ENCODE measurements around the gene RNU1-1.
"Not testable (repeated sequence)": the region's sequence is repeated elsewhere in the genome, so short reads cannot be mapped to it uniquely, and the experiment has no call there.

The RNU1-1 gene

DNA sequence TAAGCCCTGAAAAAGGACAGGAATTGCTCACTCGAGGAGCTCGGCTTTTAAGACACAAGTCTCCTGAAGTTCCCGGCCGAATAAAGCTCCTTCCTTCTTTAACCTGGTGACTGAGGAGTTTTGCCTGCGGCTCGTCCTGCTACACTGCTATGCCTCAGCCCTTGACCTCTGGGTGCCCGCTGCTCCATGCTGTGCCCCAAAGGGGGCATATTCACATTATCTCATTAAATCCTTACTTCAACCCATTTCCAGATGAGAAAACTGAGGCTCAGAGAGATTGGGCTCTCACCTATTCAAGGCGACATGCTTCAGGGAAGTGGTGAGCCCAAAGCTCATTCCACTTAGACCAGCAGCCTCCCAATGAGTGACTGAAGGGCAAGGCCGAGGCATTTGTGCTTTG, 20.4 kb downstream of the RNU1-1 start:
- not testable (repeated sequence) for DNase-seq (ENCODE audit: low spot score)

DNA sequence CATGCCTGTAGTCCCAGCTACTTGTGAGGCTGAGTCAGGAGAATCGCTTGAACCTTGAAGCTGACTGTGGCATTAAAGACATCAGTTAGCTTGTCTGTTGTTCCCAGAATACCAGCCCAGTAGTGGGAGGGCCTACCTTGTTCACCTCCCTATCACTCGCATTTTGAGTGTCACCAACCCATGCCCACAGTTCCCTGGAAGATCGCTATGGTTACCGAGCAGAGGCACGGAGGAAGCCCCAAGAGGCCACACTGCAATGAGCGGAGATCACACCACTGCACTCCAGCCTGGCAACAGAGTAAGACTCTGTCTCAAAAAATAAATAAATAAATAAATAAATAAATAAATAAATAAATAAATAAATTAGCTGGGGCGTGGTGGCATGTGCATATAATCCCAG, 21.1 kb downstream of the RNU1-1 start:
- peak; percentile 76 for DNase-seq (ENCODE audit: low spot score)

- DNase-seq (ENCODE audit: low spot score): no peak
Measured at GRCh38 chr1:16491056-16491675, 22.9 kb downstream of the RNU1-1 start.

DNA sequence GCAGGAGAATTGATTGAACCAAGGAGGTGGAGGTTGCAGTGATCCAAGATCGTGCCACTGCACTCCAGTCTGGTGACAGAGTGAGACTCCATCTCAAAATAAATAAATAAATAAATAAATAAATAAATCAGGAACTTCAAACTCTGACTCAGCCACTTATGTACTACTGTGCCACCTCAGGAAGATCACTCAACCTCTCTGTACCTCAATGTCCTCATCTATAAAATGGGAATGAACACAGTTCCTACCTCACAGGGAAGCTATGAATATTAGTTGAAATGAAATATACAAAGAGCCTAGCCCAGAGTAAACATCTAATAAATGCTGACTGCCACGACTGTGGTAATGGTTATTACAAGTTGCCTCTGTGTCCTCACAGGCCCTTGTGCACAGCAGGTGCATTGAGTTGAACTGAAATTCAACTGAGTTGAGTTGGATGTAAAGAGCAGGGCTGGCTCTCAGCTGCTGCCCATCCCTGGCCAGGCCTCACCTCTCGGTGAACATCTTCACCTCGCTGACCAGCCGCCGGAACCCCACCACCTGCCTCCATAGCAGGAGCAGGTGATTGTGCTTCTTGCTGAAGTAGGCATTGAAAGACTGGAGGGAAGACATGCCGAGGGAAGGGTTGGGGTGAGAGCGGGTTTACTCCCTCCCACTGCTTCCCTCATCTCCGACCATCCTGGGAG, 24.7 kb downstream of the RNU1-1 start:
- DNase-seq (ENCODE audit: low spot score): not testable (repeated sequence)

DNA sequence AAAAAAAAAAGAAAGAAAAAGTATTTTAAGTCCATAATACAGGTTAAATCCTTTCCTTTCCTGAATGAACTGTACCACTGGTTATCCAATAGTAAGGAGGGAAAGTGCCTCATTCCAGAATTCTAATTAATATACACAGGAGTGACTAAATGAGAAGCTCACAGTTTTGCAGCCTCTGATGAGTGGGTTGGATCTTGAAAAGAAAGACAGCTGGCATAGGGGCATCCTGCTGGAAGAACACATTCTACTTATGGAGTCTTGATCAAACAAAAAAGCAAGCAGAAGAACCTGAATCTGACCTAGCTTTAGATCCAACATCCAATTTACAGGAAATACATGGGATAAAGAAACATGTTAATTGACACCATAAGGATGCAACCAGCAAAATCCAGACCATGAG, 27.1 kb downstream of the RNU1-1 start:
- DNase-seq (ENCODE audit: low spot score): not testable (repeated sequence)

- DNase-seq (ENCODE audit: low spot score): not testable (repeated sequence)
Measured at GRCh38 chr1:16486316-16486715, 27.8 kb downstream of the RNU1-1 start.

DNA sequence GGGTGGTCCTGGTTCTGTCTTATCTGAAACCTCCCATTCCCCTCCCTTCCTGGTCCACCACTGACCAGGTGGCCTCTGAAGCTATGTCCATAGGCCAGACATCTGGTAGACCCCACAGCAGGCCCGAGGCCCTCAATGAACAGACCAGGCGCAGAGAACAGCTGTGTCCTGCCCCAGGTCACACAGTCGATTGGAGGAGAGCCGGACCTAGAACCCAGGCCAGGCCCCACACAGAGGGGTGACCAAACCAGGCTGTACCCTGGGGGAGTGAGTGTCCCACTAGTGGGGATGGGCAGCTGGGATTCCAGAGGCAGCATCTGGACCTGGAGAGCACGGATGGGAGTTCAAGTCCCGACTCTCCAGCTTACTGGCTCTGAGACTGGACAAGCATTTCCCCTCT, 29.2 kb downstream of the RNU1-1 start:
- DNase-seq (ENCODE audit: low spot score): no peak

DNA sequence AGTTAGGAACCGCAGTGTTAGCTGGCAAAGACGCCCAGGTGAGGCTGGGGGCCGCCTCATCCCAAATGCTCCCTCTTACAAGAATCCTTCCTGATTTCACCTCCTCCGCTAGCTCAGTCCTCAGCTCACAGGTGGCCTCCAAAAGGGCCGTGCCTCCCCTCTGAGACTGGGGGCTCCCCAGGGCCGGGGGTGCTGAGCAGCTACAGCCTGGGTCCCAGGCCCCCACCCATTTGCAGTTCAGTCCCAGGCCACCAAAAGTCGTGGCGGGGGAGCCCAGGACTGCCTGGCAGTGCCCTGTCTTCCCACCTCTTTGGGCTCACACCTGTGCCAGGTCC, 29.6 kb downstream of the RNU1-1 start:
- no peak for DNase-seq (ENCODE audit: low spot score)

DNA sequence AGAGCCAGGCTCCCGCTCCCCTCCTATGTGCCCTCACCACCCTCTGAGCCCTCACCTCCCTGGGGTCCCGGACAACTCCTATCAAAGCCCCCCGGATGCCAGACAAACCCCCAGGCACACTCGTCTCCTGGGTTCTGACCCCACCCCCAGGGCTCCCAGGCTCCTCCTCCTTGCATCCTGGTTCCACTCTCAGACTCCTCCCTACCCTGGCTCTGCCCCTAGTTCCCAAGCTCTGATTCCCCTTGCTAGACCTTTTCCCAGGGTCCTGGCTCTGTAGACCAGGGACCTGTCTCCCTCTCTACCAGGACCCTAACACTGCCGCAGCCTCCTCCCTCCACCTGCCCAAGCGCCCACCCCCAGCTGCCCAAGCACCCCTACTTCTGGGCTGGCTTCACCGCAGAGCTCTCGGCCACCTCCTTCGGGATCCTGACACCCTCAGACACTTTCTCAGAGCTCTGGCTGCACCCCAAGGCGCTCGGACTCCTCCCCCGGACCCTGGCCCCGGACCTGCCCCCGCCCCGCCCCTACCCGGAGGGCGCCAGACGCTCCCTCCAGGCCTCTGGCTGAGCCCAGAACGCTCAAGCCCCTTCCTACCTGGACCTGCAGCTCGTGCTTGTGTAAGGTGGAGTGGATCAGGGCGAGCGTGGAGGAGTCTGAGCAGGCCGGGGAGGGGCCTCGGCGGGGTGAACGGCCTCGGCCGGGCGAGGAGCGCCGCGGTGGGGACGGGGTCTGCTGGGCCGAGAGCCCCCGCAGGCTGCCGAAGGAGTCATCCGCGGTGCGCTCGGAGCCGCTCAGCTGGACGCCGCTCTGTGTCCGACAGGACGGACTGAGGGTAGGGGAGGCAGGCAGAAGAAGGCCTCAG, 30.2 kb downstream of the RNU1-1 start:
- not testable (repeated sequence) for DNase-seq (ENCODE audit: low spot score)

- DNase-seq (ENCODE audit: low spot score): not testable (repeated sequence)
Measured at GRCh38 chr1:16483146-16483545, 30.9 kb downstream of the RNU1-1 start.

DNA sequence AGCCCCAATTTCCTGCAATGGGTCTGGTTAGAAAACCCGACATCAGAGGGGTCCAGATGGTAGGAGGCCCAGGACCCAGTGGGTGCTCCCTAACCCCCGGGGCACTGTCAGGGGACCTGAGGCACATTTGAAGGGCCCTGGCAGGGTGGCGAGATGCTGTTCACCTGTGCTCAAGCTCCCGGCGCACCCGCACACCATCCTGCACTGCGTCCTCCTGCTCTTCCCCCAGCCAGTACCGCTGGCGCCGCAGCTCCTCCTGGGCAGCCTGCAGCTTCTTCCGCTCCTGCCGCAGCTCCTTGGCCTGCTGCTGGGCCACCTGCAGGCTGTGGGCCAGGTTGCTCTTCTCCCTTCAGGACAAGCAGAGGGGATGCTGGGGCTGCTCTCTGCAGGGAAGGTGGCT, 36.0 kb downstream of the RNU1-1 start:
- no peak for DNase-seq (ENCODE audit: low spot score)

- DNase-seq (ENCODE audit: low spot score): not testable (repeated sequence)
Measured at GRCh38 chr1:16475771-16476770, 38.0 kb downstream of the RNU1-1 start.

GRCh38 chr1:16474891-16475290, 39.2 kb downstream of the RNU1-1 start:
- DNase-seq (ENCODE audit: low spot score): not testable (repeated sequence)

- DNase-seq (ENCODE audit: low spot score): no peak
Measured at GRCh38 chr1:16474166-16474800, 39.8 kb downstream of the RNU1-1 start.

GRCh38 chr1:16468558-16468957, 45.5 kb downstream of the RNU1-1 start:
- no peak for DNase-seq (ENCODE audit: low spot score)

DNA sequence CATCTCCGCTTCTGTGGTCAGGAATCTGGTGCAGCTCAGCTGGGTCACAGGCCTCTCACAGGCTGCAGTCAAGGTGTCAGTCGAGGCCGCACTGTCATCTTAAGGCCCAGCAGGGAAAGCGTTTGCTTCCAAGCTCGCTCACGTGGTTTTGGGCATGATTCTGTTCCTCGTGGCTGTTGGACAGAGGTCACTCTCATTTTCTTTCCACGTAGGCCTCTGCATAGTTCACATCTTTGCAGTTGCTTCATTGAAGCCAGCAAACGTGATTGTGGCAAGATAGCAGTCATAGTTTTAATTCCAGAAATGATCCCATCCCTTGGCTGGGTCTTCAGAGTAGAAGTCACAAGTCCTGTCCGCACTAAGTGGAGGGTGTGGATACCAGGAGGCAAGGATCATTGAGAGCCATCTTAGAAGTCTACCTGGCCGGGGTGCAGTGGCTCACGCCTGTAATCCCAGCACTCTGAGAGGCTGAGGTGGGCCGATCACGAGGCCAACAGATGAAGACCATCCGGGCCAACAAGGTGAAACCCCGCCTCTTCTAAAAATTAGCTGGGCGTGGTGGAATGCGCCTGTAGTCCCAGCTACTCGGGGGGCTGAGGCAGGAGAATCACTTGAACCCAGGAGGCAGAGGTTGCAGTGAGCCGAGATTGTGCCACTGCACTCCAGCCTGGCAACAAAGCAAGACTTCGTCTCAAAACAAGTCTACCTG, 49.0 kb downstream of the RNU1-1 start:
- DNase-seq (ENCODE audit: low spot score): no peak

Measured in putamen (tissue), 1 donor.